ENCODE data around the gene SLC9A7.

SLC9A7 gene

DNA sequence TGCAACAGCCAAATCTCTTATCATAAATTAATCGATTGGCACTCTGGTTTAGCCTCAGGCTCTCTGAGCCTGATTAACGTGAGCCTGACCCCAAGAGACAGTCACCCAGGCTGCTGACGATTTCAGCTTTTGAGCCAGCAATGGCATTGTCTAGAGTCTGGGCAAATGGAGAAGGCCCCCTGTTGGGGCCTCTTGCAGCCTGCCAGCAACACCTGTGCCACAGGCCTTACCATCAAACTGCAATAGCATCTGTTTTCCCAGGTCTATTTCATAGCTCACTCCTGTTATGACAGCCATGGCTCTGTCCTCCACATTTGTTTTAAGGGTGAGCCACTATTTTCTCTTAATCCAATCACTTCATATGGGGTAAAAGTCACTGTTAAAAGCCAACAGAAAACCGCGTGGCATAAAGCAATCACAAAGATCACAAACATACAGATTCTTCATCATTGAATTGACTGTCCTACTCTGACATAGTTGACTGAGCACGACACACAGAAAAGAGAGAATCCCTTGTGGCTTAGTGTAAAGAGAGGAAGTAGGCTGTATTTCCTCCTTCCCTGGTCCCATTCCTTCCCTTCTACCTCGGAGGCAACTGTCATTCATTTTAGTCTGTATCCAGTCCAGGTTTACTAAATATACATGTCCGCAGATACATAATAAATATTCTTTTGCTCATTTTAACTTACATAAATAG is 47.8 kb downstream of the SLC9A7 start:
- no peak overlapping the region for H3K4me3 ChIP-seq (ENCODE audit: low read length)

DNA sequence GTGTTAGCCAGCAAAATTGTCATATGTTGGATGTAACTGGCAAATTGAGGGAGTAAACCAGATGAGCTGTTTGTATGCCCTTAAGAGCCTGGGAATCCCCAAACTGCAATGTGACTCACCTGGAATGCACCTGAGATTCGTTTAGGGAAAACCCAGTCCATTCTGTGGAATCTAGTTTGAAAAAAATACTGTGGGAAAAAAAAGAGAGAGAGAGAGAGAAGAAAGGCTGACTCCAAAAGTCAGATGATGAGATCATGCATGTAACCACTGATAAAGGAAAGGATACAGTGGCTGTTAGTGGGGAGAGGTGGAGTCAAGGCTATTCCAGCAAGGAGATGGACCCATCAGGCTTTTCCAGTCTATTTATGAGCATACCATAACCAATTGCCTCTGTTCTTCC is 48.5 kb downstream of the SLC9A7 start:
- no peak overlapping the region for H3K4me3 ChIP-seq (ENCODE audit: low read length)
- no peaks in the 10 kb centered on the region for H3K36me3 ChIP-seq (ENCODE audit: insufficient read depth, low read length)
- no peaks in the 10 kb centered on the region for H3K27me3 ChIP-seq (ENCODE audit: insufficient read depth, low read length)
- no peaks in the 10 kb centered on the region for H3K9me3 ChIP-seq (ENCODE audit: low read length)
- H3K4me1 ChIP-seq (ENCODE audit: insufficient read depth, low read length), result no peaks in the 10 kb centered on the region
- H2AFZ ChIP-seq (ENCODE audit: low read depth, low read length), result no peak overlapping the region

More for the DNA sequence above, 47.8 kb downstream of the SLC9A7 start:
- no peak overlapping the region for H2AFZ ChIP-seq (ENCODE audit: low read depth, low read length)
- H3K27me3 ChIP-seq (ENCODE audit: insufficient read depth, low read length), result peaks cover under 1% of the 10 kb centered on the region
- H3K4me1 ChIP-seq (ENCODE audit: insufficient read depth, low read length), result no peaks in the 10 kb centered on the region
- no peaks in the 10 kb centered on the region for H3K9me3 ChIP-seq (ENCODE audit: low read length)
- no peaks in the 10 kb centered on the region for H3K36me3 ChIP-seq (ENCODE audit: insufficient read depth, low read length)

DNA sequence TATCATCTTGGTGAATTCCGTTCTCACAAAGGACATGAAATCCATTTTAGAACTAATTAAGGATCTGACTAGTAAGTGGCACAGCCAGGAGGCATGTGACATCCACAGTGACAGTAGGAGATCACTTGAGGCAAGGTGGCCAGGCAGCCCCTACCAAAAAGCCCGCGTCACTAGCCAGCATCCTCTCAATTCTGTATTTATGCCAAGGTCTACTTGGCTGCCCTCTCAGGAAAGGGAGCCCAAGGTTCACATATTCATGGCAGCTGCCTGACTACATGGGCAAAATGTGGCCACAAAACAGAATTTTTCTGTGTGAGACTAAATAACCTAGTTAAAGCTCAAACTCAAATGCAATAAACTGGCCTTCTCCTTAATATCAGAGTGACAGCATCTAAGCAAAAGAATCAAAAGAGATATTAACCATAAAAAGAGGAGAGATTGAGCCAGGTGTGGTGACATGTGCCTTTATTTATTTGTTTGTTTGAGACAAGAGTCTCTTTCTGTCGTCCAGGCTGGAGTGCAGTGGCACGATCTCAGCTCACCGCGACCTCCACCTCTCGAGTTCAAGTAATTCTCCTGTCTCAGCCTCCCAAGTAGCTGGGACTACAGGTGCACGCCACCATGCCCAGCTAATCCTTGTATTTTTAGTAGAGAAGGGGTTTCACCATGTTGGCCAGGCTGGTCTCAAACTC is 51.5 kb downstream of the SLC9A7 start:
- Histone ChIP-seq H2AFZ (ENCODE audit: low read depth, low read length) (no peak overlapping the region), H3K4me1 (ENCODE audit: insufficient read depth, low read length) (no peaks in the 10 kb centered on the region), H3K4me3 (ENCODE audit: low read length) (no peak overlapping the region)

DNA sequence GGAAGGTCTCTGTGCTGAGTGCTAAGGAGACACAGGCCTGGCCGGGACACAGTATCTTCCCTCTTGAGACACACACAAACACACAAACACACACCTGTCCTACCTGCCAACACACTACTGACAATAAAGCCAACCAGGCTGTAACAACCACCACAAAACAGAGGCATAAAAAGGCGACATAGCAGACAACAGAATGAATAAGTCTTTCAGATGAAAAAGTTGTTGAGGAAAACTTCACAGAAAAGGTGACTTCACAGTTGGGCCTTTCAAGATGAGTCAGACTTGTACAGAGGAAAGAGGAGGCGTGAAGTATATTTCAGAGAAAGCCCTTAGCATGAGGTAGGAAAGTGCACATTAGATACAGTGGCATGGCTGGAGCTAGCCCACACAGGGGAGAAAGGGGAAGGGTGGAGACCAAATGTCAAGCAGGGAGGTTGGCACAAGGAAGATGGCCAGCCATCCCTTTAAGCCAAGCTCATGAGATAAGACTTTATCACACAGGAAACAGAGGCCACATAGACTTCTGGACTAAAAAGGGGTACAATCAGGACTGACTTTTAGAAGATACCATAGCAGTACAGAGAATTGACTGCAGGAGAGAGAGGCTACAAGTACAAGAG is 54.0 kb downstream of the SLC9A7 start:
- Histone ChIP-seq H3K36me3 (ENCODE audit: insufficient read depth, low read length) (no peaks in the 10 kb centered on the region), H3K4me1 (ENCODE audit: insufficient read depth, low read length) (no peaks in the 10 kb centered on the region), H3K27me3 (ENCODE audit: insufficient read depth, low read length) (peaks cover 2% of the 10 kb centered on the region), H3K4me3 (ENCODE audit: low read length) (no peak overlapping the region), H2AFZ (ENCODE audit: low read depth, low read length) (no peak overlapping the region), H3K9me3 (ENCODE audit: low read length) (no peaks in the 10 kb centered on the region)

More for the DNA sequence above, 51.5 kb downstream of the SLC9A7 start:
- H3K27me3 ChIP-seq (ENCODE audit: insufficient read depth, low read length), result peaks cover 2% of the 10 kb centered on the region
- no peaks in the 10 kb centered on the region for H3K9me3 ChIP-seq (ENCODE audit: low read length)
- H3K36me3 ChIP-seq (ENCODE audit: insufficient read depth, low read length), result no peaks in the 10 kb centered on the region

DNA sequence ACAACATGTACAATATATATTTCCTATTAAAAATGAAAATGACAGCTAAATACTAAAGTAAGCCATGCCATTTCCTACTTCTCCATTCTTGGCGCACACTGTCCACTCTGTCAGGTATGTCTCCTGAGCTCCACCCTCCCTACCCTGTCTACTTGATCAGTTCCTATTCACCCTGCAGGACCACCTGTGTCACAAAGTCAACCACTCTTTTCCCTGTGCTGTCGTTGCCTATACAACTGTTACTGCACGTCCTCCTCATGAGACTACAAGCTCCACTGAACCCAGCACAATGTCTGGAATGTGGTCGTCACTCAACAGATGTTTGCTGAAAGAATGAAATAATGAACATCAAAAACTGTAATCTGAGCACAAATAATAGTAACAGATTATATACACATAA is 54.9 kb downstream of the SLC9A7 start:
- Histone ChIP-seq H3K9me3 (ENCODE audit: low read length) (no peaks in the 10 kb centered on the region), H3K4me3 (ENCODE audit: low read length) (no peak overlapping the region), H3K4me1 (ENCODE audit: insufficient read depth, low read length) (no peaks in the 10 kb centered on the region), H3K36me3 (ENCODE audit: insufficient read depth, low read length) (no peaks in the 10 kb centered on the region), H3K27me3 (ENCODE audit: insufficient read depth, low read length) (peaks cover 2% of the 10 kb centered on the region), H2AFZ (ENCODE audit: low read depth, low read length) (no peak overlapping the region)

DNA sequence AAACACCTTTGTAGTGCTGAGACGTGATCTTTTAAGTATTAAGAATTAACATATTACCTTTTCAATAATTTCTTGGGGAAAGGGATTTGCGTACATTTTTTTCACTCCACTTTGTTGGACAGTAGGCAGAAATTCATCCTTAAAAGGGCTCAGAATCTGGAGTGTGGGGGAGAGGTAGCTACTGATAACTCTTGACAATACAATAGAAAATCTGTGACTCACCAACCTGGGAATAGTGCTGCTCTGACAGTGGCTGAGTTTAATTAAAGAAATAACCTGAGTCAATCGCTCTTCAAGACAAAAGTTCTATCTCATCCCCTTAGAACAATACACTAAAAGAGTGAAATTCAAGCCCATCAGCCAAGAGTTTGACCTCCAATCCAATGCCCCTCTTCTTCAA is 60.2 kb downstream of the SLC9A7 start:
- no peaks in the 10 kb centered on the region for H3K36me3 ChIP-seq (ENCODE audit: insufficient read depth, low read length)
- H3K4me1 ChIP-seq (ENCODE audit: insufficient read depth, low read length), result no peaks in the 10 kb centered on the region
- H3K27me3 ChIP-seq (ENCODE audit: insufficient read depth, low read length), result peaks cover 2% of the 10 kb centered on the region
- no peaks in the 10 kb centered on the region for H3K9me3 ChIP-seq (ENCODE audit: low read length)
- H2AFZ ChIP-seq (ENCODE audit: low read depth, low read length), result no peak overlapping the region
- H3K4me3 ChIP-seq (ENCODE audit: low read length), result no peak overlapping the region

DNA sequence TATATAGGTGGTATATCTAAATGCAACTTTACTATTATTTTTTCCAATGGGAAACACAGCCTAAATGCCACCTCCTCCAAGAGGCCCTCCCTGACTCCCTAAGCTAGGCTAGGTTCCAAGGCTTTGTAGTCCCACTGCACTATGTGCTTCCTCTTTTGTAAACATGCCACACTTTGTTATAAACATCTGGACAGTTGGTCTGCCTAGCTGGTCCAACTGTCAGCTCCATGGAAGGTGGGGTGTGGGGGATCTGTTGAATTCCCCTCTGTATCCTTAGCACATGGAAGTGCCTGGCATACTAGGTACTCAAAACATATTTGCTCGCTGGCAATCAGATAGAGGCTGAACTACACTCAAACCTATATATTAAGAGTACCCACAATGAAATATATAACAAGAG is 63.4 kb downstream of the SLC9A7 start:
- H3K4me1 ChIP-seq (ENCODE audit: insufficient read depth, low read length), result no peaks in the 10 kb centered on the region
- H3K9me3 ChIP-seq (ENCODE audit: low read length), result no peaks in the 10 kb centered on the region
- no peak overlapping the region for H2AFZ ChIP-seq (ENCODE audit: low read depth, low read length)
- H3K36me3 ChIP-seq (ENCODE audit: insufficient read depth, low read length), result no peaks in the 10 kb centered on the region
- no peak overlapping the region for H3K4me3 ChIP-seq (ENCODE audit: low read length)
- no peaks in the 10 kb centered on the region for H3K27me3 ChIP-seq (ENCODE audit: insufficient read depth, low read length)

DNA sequence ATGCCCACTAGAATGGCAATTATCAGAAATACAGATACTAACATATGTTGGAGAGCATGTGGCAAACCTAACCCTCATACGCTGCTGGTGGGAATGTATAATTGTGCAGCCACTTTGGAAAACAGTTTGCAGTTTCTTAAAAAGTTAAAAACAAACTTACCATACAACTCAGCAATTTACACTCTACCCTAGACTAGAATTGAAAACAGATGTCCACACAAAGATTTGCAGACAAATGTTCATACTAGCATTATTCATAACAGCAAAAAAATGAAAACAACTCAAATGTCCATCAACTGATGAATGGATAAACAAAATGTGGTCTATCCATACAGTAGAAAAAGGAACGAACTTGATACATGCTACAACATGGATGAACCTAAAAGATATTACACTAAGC is 64.4 kb downstream of the SLC9A7 start:
- H3K27me3 ChIP-seq (ENCODE audit: insufficient read depth, low read length), result no peaks in the 10 kb centered on the region
- no peaks in the 10 kb centered on the region for H3K36me3 ChIP-seq (ENCODE audit: insufficient read depth, low read length)
- H3K9me3 ChIP-seq (ENCODE audit: low read length), result no peaks in the 10 kb centered on the region

DNA sequence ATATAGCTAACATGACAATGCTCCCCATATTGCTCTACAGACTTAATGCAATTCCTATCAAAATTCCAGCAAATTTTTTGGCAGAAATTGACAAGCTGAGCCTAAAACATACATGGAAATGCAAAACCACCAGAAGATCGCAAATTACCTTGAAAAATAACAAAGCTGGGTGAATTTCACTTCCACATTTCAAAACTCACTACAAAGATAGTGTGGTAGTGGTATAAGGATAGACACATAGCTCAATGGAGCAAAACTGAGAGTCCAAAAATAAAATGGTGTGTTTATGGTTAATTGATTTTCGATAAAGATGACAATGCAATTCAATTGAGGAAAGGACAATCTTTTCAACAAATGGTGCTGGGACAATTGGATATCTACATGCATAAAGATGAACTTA is 65.8 kb downstream of the SLC9A7 start:
- Histone ChIP-seq H3K4me1 (ENCODE audit: insufficient read depth, low read length) (no peaks in the 10 kb centered on the region), H3K36me3 (ENCODE audit: insufficient read depth, low read length) (no peaks in the 10 kb centered on the region), H2AFZ (ENCODE audit: low read depth, low read length) (no peak overlapping the region), H3K4me3 (ENCODE audit: low read length) (no peak overlapping the region), H3K27me3 (ENCODE audit: insufficient read depth, low read length) (no peaks in the 10 kb centered on the region), H3K9me3 (ENCODE audit: low read length) (no peaks in the 10 kb centered on the region)

More for the DNA sequence above, 64.4 kb downstream of the SLC9A7 start:
- Histone ChIP-seq H2AFZ (ENCODE audit: low read depth, low read length) (no peak overlapping the region), H3K4me3 (ENCODE audit: low read length) (no peak overlapping the region), H3K4me1 (ENCODE audit: insufficient read depth, low read length) (no peaks in the 10 kb centered on the region)

DNA sequence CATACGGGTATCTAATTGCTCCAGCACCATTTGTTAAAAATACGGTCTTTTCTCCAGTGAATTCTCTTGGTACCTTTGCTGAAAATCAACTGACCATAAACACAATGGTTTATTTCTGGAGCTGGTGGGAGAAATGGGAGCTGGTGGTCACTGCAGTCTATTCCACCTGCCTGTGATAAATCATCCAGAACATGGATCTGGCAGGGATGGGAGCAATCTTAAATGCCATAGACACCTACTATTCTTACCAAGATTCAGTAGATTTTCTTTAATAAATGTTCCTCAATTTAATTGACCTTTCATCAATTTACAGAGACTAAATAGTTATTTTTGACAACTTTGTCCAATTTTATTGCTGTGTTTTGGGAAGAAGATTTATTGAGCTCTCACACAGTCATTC is 68.1 kb downstream of the SLC9A7 start:
- Histone ChIP-seq H3K4me3 (ENCODE audit: low read length) (no peak overlapping the region), H3K9me3 (ENCODE audit: low read length) (no peaks in the 10 kb centered on the region), H3K27me3 (ENCODE audit: insufficient read depth, low read length) (no peaks in the 10 kb centered on the region), H2AFZ (ENCODE audit: low read depth, low read length) (no peak overlapping the region), H3K36me3 (ENCODE audit: insufficient read depth, low read length) (no peaks in the 10 kb centered on the region), H3K4me1 (ENCODE audit: insufficient read depth, low read length) (no peaks in the 10 kb centered on the region)

DNA sequence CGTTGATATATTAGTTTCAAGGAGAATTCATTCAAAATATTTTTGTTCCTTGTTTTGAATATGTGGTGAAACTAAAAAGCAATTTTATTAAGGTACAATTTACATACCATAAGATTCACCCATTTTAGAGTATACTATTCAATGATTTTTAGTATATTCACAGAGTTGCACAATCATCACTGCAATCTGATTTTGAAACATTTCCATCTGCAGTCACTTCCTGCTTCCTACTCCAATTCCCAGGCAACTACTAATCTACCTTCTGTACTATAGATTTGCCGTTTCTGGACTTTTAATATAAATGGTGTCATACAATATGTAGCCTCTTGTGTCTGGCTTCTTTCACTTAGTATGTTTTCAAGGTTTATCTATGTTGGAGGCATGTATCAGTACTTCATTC is 71.3 kb downstream of the SLC9A7 start:
- no peaks in the 10 kb centered on the region for H3K9me3 ChIP-seq (ENCODE audit: low read length)
- H3K36me3 ChIP-seq (ENCODE audit: insufficient read depth, low read length), result no peaks in the 10 kb centered on the region
- H3K4me3 ChIP-seq (ENCODE audit: low read length), result no peak overlapping the region
- no peaks in the 10 kb centered on the region for H3K27me3 ChIP-seq (ENCODE audit: insufficient read depth, low read length)
- H3K4me1 ChIP-seq (ENCODE audit: insufficient read depth, low read length), result no peaks in the 10 kb centered on the region
- H2AFZ ChIP-seq (ENCODE audit: low read depth, low read length), result no peak overlapping the region

DNA sequence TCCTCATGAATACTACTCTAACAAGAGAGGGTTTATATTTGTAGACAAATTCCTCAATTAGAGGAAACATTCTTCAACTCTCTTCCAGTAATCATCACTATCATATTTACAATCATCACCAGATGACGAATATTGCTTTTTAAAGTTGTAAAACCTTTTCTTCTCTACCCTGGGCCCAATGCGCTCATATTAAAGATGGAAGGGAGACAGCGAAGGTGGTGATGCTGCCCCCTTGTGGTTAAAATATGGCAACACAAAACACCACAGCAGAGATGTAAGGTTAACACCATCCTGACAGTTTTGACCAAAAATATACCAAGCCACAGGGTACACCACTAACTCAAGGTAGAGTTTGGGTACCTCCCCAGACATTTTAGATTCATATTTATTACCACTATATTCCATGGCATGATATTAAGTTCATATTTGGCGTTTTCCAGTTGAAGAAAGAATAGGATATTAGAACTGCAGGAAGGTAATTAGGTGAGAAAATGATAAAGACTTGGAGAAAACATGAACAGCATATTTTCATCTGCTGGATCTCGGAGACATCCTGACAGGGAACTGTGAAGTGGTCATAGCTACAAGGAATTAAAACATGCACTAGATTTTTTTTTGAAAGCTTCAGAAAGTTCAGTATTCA is 72.8 kb downstream of the SLC9A7 start:
- no peaks in the 10 kb centered on the region for H3K27me3 ChIP-seq (ENCODE audit: insufficient read depth, low read length)
- H3K4me3 ChIP-seq (ENCODE audit: low read length), result no peak overlapping the region
- H2AFZ ChIP-seq (ENCODE audit: low read depth, low read length), result no peak overlapping the region
- H3K4me1 ChIP-seq (ENCODE audit: insufficient read depth, low read length), result no peaks in the 10 kb centered on the region
- H3K36me3 ChIP-seq (ENCODE audit: insufficient read depth, low read length), result no peaks in the 10 kb centered on the region
- H3K9me3 ChIP-seq (ENCODE audit: low read length), result no peaks in the 10 kb centered on the region

DNA sequence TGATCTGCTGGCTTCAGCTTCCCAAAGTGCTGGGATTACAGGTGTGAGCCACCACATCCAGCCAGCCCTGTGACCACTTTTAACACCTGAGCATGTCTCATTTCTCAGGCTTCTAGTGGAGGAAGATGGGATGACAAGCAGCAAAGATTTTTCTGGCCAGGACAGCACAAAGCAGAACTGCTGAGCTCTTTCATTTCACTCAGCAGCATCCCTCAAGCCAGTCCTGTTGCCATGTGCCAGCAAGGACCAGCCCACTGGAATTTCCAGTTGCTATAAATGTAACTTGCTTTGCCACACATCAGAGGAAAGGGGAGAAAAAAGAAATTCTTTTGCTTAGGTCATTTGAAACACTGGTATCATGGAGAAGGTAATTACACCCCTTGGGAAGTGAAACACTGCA is 75.9 kb downstream of the SLC9A7 start:
- H3K36me3 ChIP-seq (ENCODE audit: insufficient read depth, low read length), result no peaks in the 10 kb centered on the region
- no peak overlapping the region for H3K4me3 ChIP-seq (ENCODE audit: low read length)
- H2AFZ ChIP-seq (ENCODE audit: low read depth, low read length), result no peak overlapping the region
- H3K27me3 ChIP-seq (ENCODE audit: insufficient read depth, low read length), result no peaks in the 10 kb centered on the region
- H3K9me3 ChIP-seq (ENCODE audit: low read length), result no peaks in the 10 kb centered on the region
- no peaks in the 10 kb centered on the region for H3K4me1 ChIP-seq (ENCODE audit: insufficient read depth, low read length)

Measured in neuron (in vitro differentiated cells).